Measurements from ENCODE around the gene UBE4B.
"Not testable (repeated sequence)": the region's sequence is repeated elsewhere in the genome, so short reads cannot be mapped to it uniquely, and the experiment has no call there.

Gene UBE4B

GRCh38 chr1:10032590-10033358, at the start of gene UBE4B:
Gene UBE4B (plus strand): TSS chr1:10032958. CDS start chr1:10033671, 713 bp downstream.
- DNase-seq, result peak; percentile 99

- no peak for DNase-seq
These were observed 48.5 kb upstream of the UBE4B start for GRCh38 chr1:9984253-9984652.

GRCh38 chr1:9985001-9985400, 47.8 kb upstream of the UBE4B start:
- no peak for DNase-seq

GRCh38 chr1:9989773-9990172, 43.0 kb upstream of the UBE4B start:
- no peak for DNase-seq

GRCh38 chr1:9990944-9991343, 41.8 kb upstream of the UBE4B start:
- no peak for DNase-seq

- no peak for DNase-seq
These were observed 39.8 kb upstream of the UBE4B start for GRCh38 chr1:9992910-9993309.

- DNase-seq, result no peak
These were observed 39.1 kb upstream of the UBE4B start for GRCh38 chr1:9993561-9994075.

GRCh38 chr1:9996624-9997582, 35.9 kb upstream of the UBE4B start, which contains the start of gene RBP7:
Gene RBP7 (plus strand): TSS chr1:9997228. CDS start chr1:9997259, 31 bp downstream.
- no peak for DNase-seq

- no peak for DNase-seq
These were observed 31.6 kb upstream of the UBE4B start for GRCh38 chr1:10001016-10001665.

GRCh38 chr1:10005248-10005647, 27.5 kb upstream of the UBE4B start:
- not testable (repeated sequence) for DNase-seq

GRCh38 chr1:10007169-10007568, 25.6 kb upstream of the UBE4B start:
- no peak for DNase-seq

- no peak for DNase-seq
These were observed 18.7 kb upstream of the UBE4B start for GRCh38 chr1:10014016-10014415.

GRCh38 chr1:10019561-10019960, 13.2 kb upstream of the UBE4B start:
- DNase-seq, result no peak

GRCh38 chr1:10020086-10020485, 12.7 kb upstream of the UBE4B start:
- DNase-seq, result no peak

GRCh38 chr1:10020678-10021077, 12.1 kb upstream of the UBE4B start:
- not testable (repeated sequence) for DNase-seq

- not testable (repeated sequence) for DNase-seq
These were observed 10.8 kb upstream of the UBE4B start for GRCh38 chr1:10021992-10022391.

GRCh38 chr1:10022656-10023055, 10.1 kb upstream of the UBE4B start:
- no peak for DNase-seq

- DNase-seq, result no peak
These were observed 7.4 kb upstream of the UBE4B start for GRCh38 chr1:10025354-10025753.

GRCh38 chr1:10027027-10027426, 5.7 kb upstream of the UBE4B start:
- no peak for DNase-seq

GRCh38 chr1:10028956-10029500, 3.7 kb upstream of the UBE4B start:
- DNase-seq, result not testable (repeated sequence)

- no peak for DNase-seq
These were observed 1.3 kb upstream of the UBE4B start for GRCh38 chr1:10031461-10031860.

GRCh38 chr1:10033359-10033845, 644 bp downstream of the UBE4B start:
- DNase-seq, result peak; percentile 11
